H1 (cell line): ENCODE results near the gene SH2D2A. TPM values are rescaled to one million over a fixed set of nuclear protein-coding genes. Genes with fewer than 3 reads are reported as not detected.

Experiments used
- CTCF ChIA-PET: fragments of 300-600 bp; sonication (Branson Sonifier 250); formaldehyde crosslinking; loops from one replicate; lab custom pipeline; 2021; ENCODE audit not compliant: partially characterized antibody; lab: Charles Lee
- POLR2A ChIA-PET: fragments of 300-600 bp; sonication (Branson Sonifier 250); formaldehyde crosslinking; loops from one replicate; lab custom pipeline; 2021; ENCODE audit warnings: inconsistent platforms; ENCODE audit not compliant: partially characterized antibody; lab: Charles Lee
- DNase-seq, 2 experiments: peaks; one replicate each; pipeline versions ENCODE4 v3.0.0 to v3.0.0-alpha.2; 2010 to 2022; ENCODE audit warnings: low spot score in 2 of 2, low read depth in 1 of 2, mixed read lengths in 1 of 2
- FAIRE-seq: peaks from 2 replicates; lab custom pipeline; 2011; peaks lifted over from hg19 to GRCh38; lab: Jason Lieb, UNC
- H2AFZ ChIP-seq: 2 replicates; pipeline ENCODE4 v1.8.1; 2012; ENCODE audit warnings: low read length, inconsistent platforms
- H2AK5ac ChIP-seq: 2 replicates; pipeline ENCODE4 v1.6.1; 2013; ENCODE audit warnings: low read depth, low read length
- H2BK120ac ChIP-seq: replicated peaks from 2 replicates; pipeline ENCODE3; 2013; ENCODE audit warnings: low read depth, low read length, inconsistent platforms
- H2BK12ac ChIP-seq: 2 replicates; pipeline ENCODE4 v1.6.1; 2013; ENCODE audit warnings: low read depth, low read length
- H2BK15ac ChIP-seq: 2 replicates; pipeline ENCODE4 v1.6.1; 2013; ENCODE audit warnings: low read length
- H2BK20ac ChIP-seq: 2 replicates; pipeline ENCODE4 v1.6.1; 2013; ENCODE audit warnings: low read length
- H2BK5ac ChIP-seq: 2 replicates; pipeline ENCODE4 v1.6.1; 2013; ENCODE audit warnings: low read depth, low read length
- H3K14ac ChIP-seq: 2 replicates; pipeline ENCODE4 v1.6.1; 2013; ENCODE audit warnings: inconsistent platforms; ENCODE audit not compliant: insufficient read length
- H3K18ac ChIP-seq: 2 replicates; pipeline ENCODE4 v1.6.1; 2013; ENCODE audit warnings: low read length; ENCODE audit errors: extremely low read depth
- H3K23ac ChIP-seq: 2 replicates; pipeline ENCODE4 v1.6.1; 2013; ENCODE audit warnings: inconsistent platforms; ENCODE audit not compliant: insufficient read length
- H3K23me2 ChIP-seq: 2 replicates; pipeline ENCODE4 v1.6.1; 2013; ENCODE audit warnings: low read depth, low read length
- H3K27ac ChIP-seq: 2 replicates; pipeline ENCODE4 v1.6.1; 2011; ENCODE audit warnings: low read depth, low read length, inconsistent platforms
- H3K27me3 ChIP-seq, 4 experiments: replicated peaks in 1 of 4; 1 replicate in 1 of 4; 2 replicates in 3 of 4; pipeline versions ENCODE4 v1.6.1 to v1.8.1; 2011 to 2013; ENCODE audit warnings: low read length in 3 of 4, mild to moderate bottlenecking in 3 of 4, inconsistent platforms in 2 of 4, mixed read lengths in 2 of 4, moderate library complexity in 1 of 4; ENCODE audit not compliant: control insufficient read depth in 3 of 4, insufficient read depth in 3 of 4; ENCODE audit errors: extremely low read depth in 1 of 4
- H3K36me3 ChIP-seq, 4 experiments: 2 replicates each; pipeline versions ENCODE4 v1.6.1 to v1.8.1; 2011 to 2013; ENCODE audit warnings: mild to moderate bottlenecking in 4 of 4, low read length in 3 of 4, moderate library complexity in 2 of 4, control low read depth in 1 of 4, inconsistent platforms in 1 of 4; ENCODE audit not compliant: insufficient read depth in 4 of 4, control insufficient read depth in 2 of 4
- H3K4ac ChIP-seq: replicated peaks from 2 replicates; pipeline ENCODE3; 2013; ENCODE audit warnings: low read length, low read depth, mixed read lengths, inconsistent platforms; ENCODE audit not compliant: insufficient read length
- H3K4me1 ChIP-seq, 4 experiments: replicated peaks in 1 of 4; 1 replicate in 1 of 4; 2 replicates in 3 of 4; pipeline versions ENCODE4 v1.6.1 to v1.8.1; 2011 to 2013; ENCODE audit warnings: low read length in 3 of 4, inconsistent platforms in 2 of 4, mixed read lengths in 1 of 4; ENCODE audit not compliant: insufficient read depth in 4 of 4, control insufficient read depth in 3 of 4
- H3K4me2 ChIP-seq, 2 experiments: 2 replicates each; pipeline versions ENCODE4 v1.6.1 to v1.8.1; 2011 to 2013; ENCODE audit warnings: low read depth in 2 of 2, low read length in 2 of 2, control low read depth in 1 of 2, inconsistent platforms in 1 of 2, mild to moderate bottlenecking in 1 of 2; ENCODE audit not compliant: insufficient read depth in 1 of 2
- H3K4me3 ChIP-seq, 4 experiments: fragments of 200-600, 300-600 bp in 1 of 4; sonication (generic), shearing (Covaris generic), sonication (Bioruptor Twin) in 1 of 4; 2 replicates each; pipeline versions ENCODE4 v1.5.1 to v1.8.1; 2011 to 2016; ENCODE audit warnings: low read length in 4 of 4, low read depth in 3 of 4, control low read depth in 2 of 4, inconsistent platforms in 2 of 4, mild to moderate bottlenecking in 2 of 4, mixed read lengths in 1 of 4, moderate library complexity in 1 of 4; ENCODE audit not compliant: insufficient read depth in 2 of 4; ENCODE audit errors: extremely low read depth in 1 of 4
- H3K56ac ChIP-seq: replicated peaks from 2 replicates; pipeline ENCODE3; 2013; ENCODE audit warnings: low read depth, mild to moderate bottlenecking, mixed read lengths, low read length, inconsistent platforms; ENCODE audit not compliant: insufficient read length
- H3K79me1 ChIP-seq: 2 replicates; pipeline ENCODE4 v1.6.1; 2013; ENCODE audit warnings: low read depth, low read length, control low read depth
- H3K79me2 ChIP-seq, 2 experiments: 2 replicates each; pipeline versions ENCODE4 v1.6.1 to v1.8.1; 2012 to 2013; ENCODE audit warnings: low read length in 2 of 2, mild to moderate bottlenecking in 2 of 2, inconsistent platforms in 1 of 2; ENCODE audit not compliant: insufficient read depth in 2 of 2, control insufficient read depth in 1 of 2
- H3K9ac ChIP-seq, 4 experiments: replicated peaks in 1 of 4; 1 replicate in 1 of 4; 2 replicates in 3 of 4; pipeline versions ENCODE4 v1.6.1 to v1.8.1; 2011 to 2013; ENCODE audit warnings: low read depth in 3 of 4, low read length in 3 of 4, control low read depth in 2 of 4, mild to moderate bottlenecking in 2 of 4, moderate library complexity in 2 of 4, inconsistent platforms in 1 of 4; ENCODE audit errors: extremely low read depth in 1 of 4
- H3K9me3 ChIP-seq, 2 experiments: 2 replicates each; pipeline versions ENCODE4 v1.6.1 to v1.8.1; 2012 to 2013; ENCODE audit warnings: mild to moderate bottlenecking in 2 of 2, moderate library complexity in 2 of 2, control low read depth in 1 of 2, inconsistent platforms in 1 of 2, low read depth in 1 of 2, low read length in 1 of 2, mixed read lengths in 1 of 2; ENCODE audit not compliant: insufficient read depth in 2 of 2
- H4K20me1 ChIP-seq, 2 experiments: replicated peaks in 1 of 2; 2 replicates each; pipeline versions ENCODE3 to v1.8.1; 2011 to 2013; ENCODE audit warnings: inconsistent platforms in 2 of 2, low read length in 2 of 2, mild to moderate bottlenecking in 1 of 2; ENCODE audit not compliant: insufficient read depth in 2 of 2, control insufficient read depth in 1 of 2
- H4K5ac ChIP-seq: 2 replicates; pipeline ENCODE4 v1.6.1; 2013; ENCODE audit warnings: low read length, low read depth, mixed read lengths, inconsistent platforms; ENCODE audit not compliant: insufficient read length
- H4K8ac ChIP-seq: 2 replicates; pipeline ENCODE4 v1.8.0; 2013; ENCODE audit warnings: mild to moderate bottlenecking, moderate library complexity, low read length, inconsistent platforms; ENCODE audit not compliant: insufficient read depth; ENCODE audit errors: extremely low read depth
- H4K91ac ChIP-seq: replicated peaks from 2 replicates; pipeline ENCODE3; 2013; ENCODE audit warnings: low read length, mixed read lengths, inconsistent platforms; ENCODE audit not compliant: insufficient read length
- TAF1 ChIP-seq: IDR thresholded peaks from 2 replicates; pipeline ENCODE4 v1.6.1; 2011; ENCODE audit warnings: mild to moderate bottlenecking, low read depth, low read length
- WGBS, 2 experiments: shearing (Covaris generic) in 1 of 2; methylation state at CpG; one replicate each; pipeline versions ENCODE4 v1.1.6 to v1.1.7; 2013 to 2015; ENCODE audit warnings: low lambda C conversion rate in 2 of 2, mixed read lengths in 2 of 2, inconsistent platforms in 1 of 2, low coverage in 1 of 2, missing lambda C conversion rate in 1 of 2; ENCODE audit not compliant: insufficient replicate concordance in 2 of 2, insufficient coverage in 1 of 2, insufficient read length in 1 of 2; ENCODE audit errors: extremely low coverage in 1 of 2, missing lambda C conversion rate in 1 of 2; 5-methylcytosine and 5-hydroxymethylcytosine counted together
- polyA plus RNA-seq, 7 experiments: library from polyadenylated mRNA; depleted of rRNA in 3 of 7; stranded (reverse) in 5 of 7; unstranded in 2 of 7; fragments of >200 nt in 5 of 7; fragments of 200-250 nt in 2 of 7; gene quantifications; 1 replicate in 5 of 7; 2 replicates in 1 of 7; 4 replicates in 1 of 7; pipeline versions ENCODE4 v1.2.1 to v1.2.3, GENCODE V29; 2011 to 2013; ENCODE audit warnings: missing spikeins in 2 of 7, mixed read lengths in 2 of 7
- total RNA-seq: library from RNA; stranded (reverse); fragmentation: NEBNext Ultra II Directional; extraction: Animal tissue kit (Norgen Biotek cat#: 25700); gene quantifications from 2 replicates; pipeline ENCODE4 v1.2.1, GENCODE V29; 2021

Gene SH2D2A
- total and polyA plus RNA-seq, 2 of the 8 experiments (the other 6 are each of a cell fraction or from before 2014, with no cell fraction given): 3.3 to 7.9 TPM

DNA sequence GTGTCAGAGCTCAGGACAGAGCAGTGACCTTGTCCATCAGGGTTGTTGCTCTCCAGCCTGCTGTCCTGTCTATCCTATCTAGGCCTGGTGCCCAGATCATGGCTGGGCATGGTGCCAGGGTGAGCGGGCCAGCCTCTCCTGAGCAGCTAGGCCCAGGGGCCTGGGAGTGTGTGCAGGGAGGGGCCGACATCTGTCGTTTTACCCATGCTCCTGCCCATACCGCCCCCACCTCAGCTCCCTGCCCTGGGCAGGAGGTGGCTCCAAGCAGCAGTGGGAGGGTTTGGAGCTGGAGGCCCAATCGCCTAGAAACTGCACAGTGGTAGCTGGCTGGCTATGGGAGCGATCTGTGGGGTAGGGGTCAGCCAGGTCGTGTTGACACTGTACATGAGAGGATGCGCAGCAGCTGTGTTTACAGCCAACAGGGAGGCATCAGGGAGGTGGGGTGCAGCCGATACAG lies 35.8 kb upstream of the SH2D2A start:
- ChIA-PET POLR2A (interaction anchor here (0.7 to 1.3 kb wide), 4 partner anchors 8 to 159 kb away, joined by 3 read pairs; no protein-coding TSS in a partner anchor), CTCF (interaction anchor here (0.7 to 25.2 kb wide), 12 partner anchors 9 to 225 kb away, joined by 3 to 719 read pairs (median 8); partner anchors contain the start of genes INSRR, NTRK1 and PEAR1)

More for the DNA sequence above, 35.8 kb upstream of the SH2D2A start:
- Histone ChIP-seq H3K4me3 (no peak overlapping the region), H3K18ac (no peak overlapping the region), H2BK5ac (no peak overlapping the region), H3K9ac (no peak overlapping the region), H3K4ac (no peak overlapping the region), H2AFZ (no peak overlapping the region), H3K4me2 (no peak overlapping the region), H3K14ac (no peak overlapping the region), H2BK20ac (no peak overlapping the region), H3K9me3 (no peaks in the 10 kb centered on the region), H4K20me1 (peaks cover 0 to 5% of the 10 kb centered on the region in 2 experiments), H4K91ac (no peak overlapping the region), H3K56ac (no peak overlapping the region), H2BK15ac (no peak overlapping the region), H3K27ac (no peak overlapping the region), H4K8ac (no peak overlapping the region), H3K4me1 (peaks cover 0 to 16% (median 2%) of the 10 kb centered on the region in 4 experiments; a peak in 5 of 7 replicates), H4K5ac (no peak overlapping the region), H3K23me2 (peaks cover 6% of the 10 kb centered on the region), H3K36me3 (no peaks in the 10 kb centered on the region), H3K79me1 (no peaks in the 10 kb centered on the region), H2BK12ac (no peak overlapping the region), H3K23ac (no peak overlapping the region), H2AK5ac (no peak overlapping the region), H3K27me3 (peaks cover 28 to 78% (median 48%) of the 10 kb centered on the region in 4 experiments), H2BK120ac (no peak overlapping the region), H3K79me2 (no peaks in the 10 kb centered on the region)
- FAIRE-seq: no peak
- TF ChIP-seq TAF1: no peak
- WGBS, 2 experiments: 64% methylated on average over 9 of the region's 9 CpGs; no CpG with 5 or more reads in 1 of the 2 experiments
- DNase-seq: no peak
